Endothelial cell of umbilical vein (primary cell): ENCODE results near the gene CEACAM6. TPM values are rescaled to one million over a fixed set of nuclear protein-coding genes. Genes with fewer than 3 reads are reported as not detected.

ENCODE experiments used
- BruUV-seq: library from RNA; stranded (reverse); fragments of 400-500 nt; replicated peaks from 2 replicates; lab custom pipeline; 2021; lab: Mats Ljungman, UMichigan
- CTCF ChIA-PET: fragments of 300-600, 350-600 bp; sonication (Branson Sonifier 250); formaldehyde crosslinking; loops from one replicate; lab custom pipeline; 2021; ENCODE audit warnings: antibody characterized with exemption, inconsistent platforms; lab: Charles Lee
- POLR2A ChIA-PET: fragments of 300-600, 350-600 bp; sonication (Branson Sonifier 250); formaldehyde crosslinking; loops from one replicate; lab custom pipeline; 2021; ENCODE audit warnings: antibody characterized with exemption, inconsistent platforms; lab: Charles Lee
- DNase-seq: peaks from one replicate; pipeline ENCODE4 v3.0.0-alpha.2; 2011; ENCODE audit warnings: low read depth, low spot score
- FAIRE-seq: peaks from 2 replicates; lab custom pipeline; 2011; peaks lifted over from hg19 to GRCh38; lab: Jason Lieb, UNC
- H2AFZ ChIP-seq: 2 replicates; pipeline ENCODE4 v1.6.0; 2012; ENCODE audit warnings: low read depth, low read length, control low read depth, inconsistent platforms
- H3K27ac ChIP-seq: 2 replicates; pipeline ENCODE4 v1.5.1; 2011; ENCODE audit warnings: low read depth, mild to moderate bottlenecking, control low read depth, low read length, moderate library complexity; ENCODE audit not compliant: insufficient read depth
- H3K27me3 ChIP-seq, 2 experiments: 2 replicates each; pipeline versions ENCODE4 v1.6.0 to v1.6.1; 2011; ENCODE audit warnings: low read length in 2 of 2, mixed read lengths in 1 of 2; ENCODE audit not compliant: control insufficient read depth in 2 of 2, insufficient read depth in 2 of 2
- H3K36me3 ChIP-seq, 2 experiments: 2 replicates in 1 of 2; 3 replicates in 1 of 2; pipeline ENCODE4 v1.5.1; 2011; ENCODE audit warnings: low read length in 2 of 2, mild to moderate bottlenecking in 1 of 2, moderate library complexity in 1 of 2; ENCODE audit not compliant: control insufficient read depth in 2 of 2, insufficient read depth in 2 of 2; ENCODE audit errors: extremely low read depth in 1 of 2
- H3K4me1 ChIP-seq: 3 replicates; pipeline ENCODE4 v1.5.1; 2011; ENCODE audit warnings: mild to moderate bottlenecking, low read length; ENCODE audit not compliant: control insufficient read depth, insufficient read depth; ENCODE audit errors: extremely low read depth
- H3K4me2 ChIP-seq: 2 replicates; pipeline ENCODE4 v1.6.1; 2011; ENCODE audit warnings: low read length, control low read depth, mixed read lengths; ENCODE audit not compliant: insufficient read depth
- H3K4me3 ChIP-seq, 3 experiments: fragments of 200-600 bp in 1 of 3; sonication (generic), shearing (Covaris generic) in 1 of 3; replicated peaks in 1 of 3; 2 replicates each; pipeline ENCODE4 v1.5.1; 2011 to 2016; ENCODE audit warnings: control low read depth in 3 of 3, low read length in 3 of 3, mild to moderate bottlenecking in 2 of 3, inconsistent platforms in 1 of 3, low read depth in 1 of 3, moderate library complexity in 1 of 3; ENCODE audit not compliant: insufficient read depth in 1 of 3
- H3K79me2 ChIP-seq: 2 replicates; pipeline ENCODE4 v1.6.0; 2012; ENCODE audit warnings: low read length, inconsistent platforms; ENCODE audit not compliant: control insufficient read depth, insufficient read depth
- H3K9ac ChIP-seq: replicated peaks from 2 replicates; pipeline ENCODE3; 2011; ENCODE audit warnings: low read length, control low read depth; ENCODE audit not compliant: insufficient read depth; ENCODE audit errors: extremely low read depth
- H3K9me1 ChIP-seq: replicated peaks from 3 replicates; pipeline ENCODE4 v1.6.0; 2011; ENCODE audit warnings: mild to moderate bottlenecking, low read length; ENCODE audit not compliant: control insufficient read depth, insufficient read depth; ENCODE audit errors: extremely low read depth
- H3K9me3 ChIP-seq: replicated peaks from 2 replicates; pipeline ENCODE4 v1.5.1; 2012; ENCODE audit warnings: low read length, inconsistent platforms; ENCODE audit not compliant: control insufficient read depth, insufficient read depth
- H4K20me1 ChIP-seq: replicated peaks from 2 replicates; pipeline ENCODE3; 2011; ENCODE audit warnings: mild to moderate bottlenecking, low read length; ENCODE audit not compliant: control insufficient read depth, insufficient read depth; ENCODE audit errors: extremely low read depth
- CTCF ChIP-seq, 2 donors: IDR thresholded peaks; 1 replicate in 1 of 2; 2 replicates in 1 of 2; pipeline ENCODE4 v1.5.1; 2011; ENCODE audit warnings: low read length in 2 of 2, mild to moderate bottlenecking in 2 of 2, moderate library complexity in 2 of 2, control low read depth in 1 of 2, inconsistent platforms in 1 of 2, low read depth in 1 of 2; ENCODE audit not compliant: insufficient read depth in 1 of 2; ENCODE audit errors: extremely low read depth in 1 of 2
- EZH2 ChIP-seq: IDR thresholded peaks from 2 replicates; pipeline ENCODE4 v1.6.1; 2012; ENCODE audit warnings: borderline replicate concordance, low read depth, mild to moderate bottlenecking, moderate library complexity, low read length, inconsistent platforms; ENCODE audit not compliant: severe bottlenecking
- FOS ChIP-seq: IDR thresholded peaks from 2 replicates; pipeline ENCODE4 v1.6.1; 2011; ENCODE audit warnings: mild to moderate bottlenecking, low read length, moderate library complexity, borderline replicate concordance; ENCODE audit not compliant: insufficient read depth
- GATA2 ChIP-seq: IDR thresholded peaks from 2 replicates; pipeline ENCODE4 v1.7.0; 2011; ENCODE audit warnings: low read depth, mild to moderate bottlenecking, moderate library complexity, mixed read lengths, low read length; ENCODE audit not compliant: insufficient read length, insufficient read depth
- JUN ChIP-seq: IDR thresholded peaks from 2 replicates; pipeline ENCODE4 v1.6.1; 2011; ENCODE audit warnings: borderline replicate concordance, low read depth; ENCODE audit not compliant: insufficient read length, insufficient read depth
- MAX ChIP-seq: IDR thresholded peaks from 2 replicates; pipeline ENCODE4 v1.6.1; 2011; ENCODE audit not compliant: insufficient read depth, insufficient read length
- POLR2A ChIP-seq: IDR thresholded peaks from 2 replicates; pipeline ENCODE4 v1.6.1; 2012; ENCODE audit warnings: low read depth, mild to moderate bottlenecking, control low read depth, low read length
- POLR2AphosphoS5 ChIP-seq: IDR thresholded peaks from 2 replicates; pipeline ENCODE4 v1.6.1; 2012; ENCODE audit warnings: low read depth, mild to moderate bottlenecking, control low read depth, low read length, moderate library complexity; ENCODE audit not compliant: insufficient read depth
- dilution Hi-C: fragments of 300-500 bp; cut with MboI; formaldehyde crosslinking; loops from one replicate; pipeline ENCODE4 v1.15.0; 2019; ENCODE audit warnings: low sequenced_read_pairs; ENCODE audit not compliant: extremely low pct_ligation_motif_present
- intact Hi-C: fragments of 100-400 bp; cut with micrococcal nuclease; formaldehyde crosslinking; loops from one replicate; pipeline ENCODE4 v1.10.0; 2022
- polyA plus RNA-seq, 4 experiments: library from polyadenylated mRNA; depleted of rRNA in 3 of 4; stranded (reverse) in 3 of 4; unstranded in 1 of 4; fragments of >200 nt; gene quantifications; 2 replicates each; pipeline versions ENCODE4 v1.2.1 to v1.2.3, GENCODE V29; 2011 to 2012; ENCODE audit warnings: missing spikeins in 1 of 4
- total RNA-seq: library from RNA; stranded (reverse); gene quantifications from 2 replicates; pipeline ENCODE4 v1.2.3, GENCODE V29; 2021

The CEACAM6 gene
- total and polyA plus RNA-seq, 2 donors (not counting 3 experiments of a cell fraction or from before 2014, with no cell fraction given) = not detected

GRCh38 chr19:41816761-41817160 lies 61.4 kb downstream of the CEACAM6 start:
- dilution Hi-C loops (no loop called here), intact Hi-C loops (no loop called here)
- H3K4me1 ChIP-seq = no peaks in the 10 kb centered on the region
- H3K36me3 ChIP-seq = no peaks in the 10 kb centered on the region
- H3K4me2 ChIP-seq = no peak overlapping the region
- H3K27me3 ChIP-seq = no peaks in the 10 kb centered on the region
- POLR2A ChIA-PET = no interaction called here
- H3K27ac ChIP-seq = no peak overlapping the region
- BruUV-seq = no TSS peak
- FAIRE-seq (no peak), DNase-seq (no peak)
- H3K9ac ChIP-seq = no peak overlapping the region
- H3K9me1 ChIP-seq = no peaks in the 10 kb centered on the region
- TF ChIP-seq CTCF (IDR thresholded peaks at IDR 0.05; ENCODE audit: extremely low read depth in 1 of 2, insufficient read depth in 1 of 2, low read depth in 1 of 2, low read length in 2 of 2) (no peak), EZH2 (no peak), POLR2AphosphoS5 (no peak), JUN (no peak), FOS (no peak), GATA2 (no peak), MAX (no peak), POLR2A (no peak)
- H2AFZ ChIP-seq = no peak overlapping the region
- H3K79me2 ChIP-seq = no peaks in the 10 kb centered on the region
- no peaks in the 10 kb centered on the region for H4K20me1 ChIP-seq
- no peaks in the 10 kb centered on the region for H3K9me3 ChIP-seq
- no peak overlapping the region for H3K4me3 ChIP-seq
- CTCF ChIA-PET = no interaction called here
